HEK293 (cell line): ENCODE measurements around the gene NMNAT2.

Experiments used
- CTCF ChIP-seq: fragments of 450-650 bp; formaldehyde crosslinking; IDR thresholded peaks from 2 replicates; pipeline ENCODE4 v1.5.1; 2016; ENCODE audit warnings: missing biosample characterization, missing genetic modification characterization
- HOXD13 ChIP-seq: sonication (generic); formaldehyde crosslinking; IDR thresholded peaks from 2 replicates; pipeline ENCODE4 v1.8.0; 2022; ENCODE audit warnings: missing genetic modification reagents, borderline replicate concordance
- OVOL3 ChIP-seq: fragments of 450-650 bp; formaldehyde crosslinking; IDR thresholded peaks from 2 replicates; pipeline ENCODE4 v1.5.1; 2016; ENCODE audit warnings: missing biosample characterization, missing genetic modification characterization
- SALL2 ChIP-seq: fragments of 450-650 bp; formaldehyde crosslinking; IDR thresholded peaks from 2 replicates; pipeline ENCODE4 v1.5.0; 2017; ENCODE audit warnings: missing biosample characterization, mild to moderate bottlenecking, missing genetic modification characterization, borderline replicate concordance
- ZNF48 ChIP-seq: fragments of 450-650 bp; formaldehyde crosslinking; IDR thresholded peaks from 2 replicates; pipeline ENCODE4 v1.5.1; 2016; ENCODE audit warnings: missing biosample characterization, missing genetic modification characterization
- ZNF621 ChIP-seq: fragments of 450-650 bp; formaldehyde crosslinking; IDR thresholded peaks from 2 replicates; pipeline ENCODE4 v1.5.1; 2017; ENCODE audit warnings: missing biosample characterization, missing genetic modification characterization
- ZNF645 ChIP-seq: fragments of 450-650 bp; formaldehyde crosslinking; IDR thresholded peaks from 2 replicates; pipeline ENCODE4; 2016; ENCODE audit warnings: missing biosample characterization, missing genetic modification characterization
- ZNF660 ChIP-seq: fragments of 450-650 bp; IDR thresholded peaks from 2 replicates; pipeline ENCODE4 v1.5.1; 2018; ENCODE audit warnings: missing biosample characterization, mild to moderate bottlenecking, missing genetic modification characterization
- ZNF701 ChIP-seq: fragments of 450-650 bp; formaldehyde crosslinking; IDR thresholded peaks from 2 replicates; pipeline ENCODE4 v1.5.1; 2016; ENCODE audit warnings: missing biosample characterization, missing genetic modification characterization
- ZNF791 ChIP-seq: fragments of 450-650 bp; formaldehyde crosslinking; IDR thresholded peaks from 2 replicates; pipeline ENCODE4 v1.5.1; 2016; ENCODE audit warnings: missing biosample characterization, missing genetic modification characterization

DNA sequence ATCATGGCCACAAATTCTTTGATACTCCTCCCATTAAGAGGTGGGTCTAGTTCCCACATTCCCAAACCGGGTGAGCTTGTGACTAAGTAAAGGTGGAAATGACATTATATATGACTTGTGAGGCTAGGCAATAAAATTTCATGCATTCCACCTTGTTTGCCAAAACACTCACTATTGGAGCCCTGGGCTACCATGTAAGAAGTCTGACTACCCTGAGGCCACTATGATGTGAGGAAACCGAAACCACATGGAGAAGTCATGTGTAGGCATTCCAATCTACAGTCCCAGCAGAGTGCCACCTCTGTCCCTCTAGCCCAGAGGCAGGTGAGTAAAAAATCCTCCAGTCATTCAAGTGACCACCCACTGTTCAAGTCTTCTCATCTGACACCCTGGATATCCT lies 36.2 kb upstream of the NMNAT2 start:
- TF ChIP-seq CTCF (tag by site-specific recombination), result no peak
- TF ChIP-seq ZNF48, result no peak
- TF ChIP-seq ZNF621, result no peak
- TF ChIP-seq ZNF660, result no peak
- TF ChIP-seq OVOL3 (tag by site-specific recombination), result no peak
- TF ChIP-seq HOXD13 (CRISPR knock-in tag), result no peak
- no peak for TF ChIP-seq SALL2 (tag by site-specific recombination)
- no peak for TF ChIP-seq ZNF701 (tag by site-specific recombination)
- TF ChIP-seq ZNF645 (tag by site-specific recombination), result no peak
- TF ChIP-seq ZNF791 (tag by site-specific recombination), result no peak
